ENCODE data around the gene FAM162A. TPM values are rescaled to one million over a fixed set of nuclear protein-coding genes. Genes with fewer than 3 reads are reported as not detected.
A peak's percentile ranks its signal among the peaks of the same experiment; 100 is the strongest.
"Not testable (repeated sequence)": the region's sequence is repeated elsewhere in the genome, so short reads cannot be mapped to it uniquely, and the experiment has no call there.

FAM162A gene
- 15.1 and 23.6 TPM in 2 replicates for total RNA-seq

- DNase-seq (ENCODE audit: low read depth, low spot score): peak; percentile 66
Measured at GRCh38 chr3:122383771-122384697, at the start of gene FAM162A. TSS of gene FAM162A (plus strand) at chr3:122384182. CDS start at chr3:122384266, 84 bp downstream.

- no peak for DNase-seq (ENCODE audit: low read depth, low spot score)
Measured at GRCh38 chr3:122342803-122343202, 41.2 kb upstream of the FAM162A start.

GRCh38 chr3:122343654-122344053, 40.3 kb upstream of the FAM162A start:
- no peak for DNase-seq (ENCODE audit: low read depth, low spot score)

GRCh38 chr3:122349171-122349570, 34.8 kb upstream of the FAM162A start:
- no peak for DNase-seq (ENCODE audit: low read depth, low spot score)

GRCh38 chr3:122350814-122351418, 33.1 kb upstream of the FAM162A start:
- DNase-seq (ENCODE audit: low read depth, low spot score): no peak

GRCh38 chr3:122351612-122352011, 32.4 kb upstream of the FAM162A start:
- DNase-seq (ENCODE audit: low read depth, low spot score): no peak

GRCh38 chr3:122353215-122353614, 30.8 kb upstream of the FAM162A start:
- no peak for DNase-seq (ENCODE audit: low read depth, low spot score)

- no peak for DNase-seq (ENCODE audit: low read depth, low spot score)
Measured at GRCh38 chr3:122353893-122354401, 30.0 kb upstream of the FAM162A start.

GRCh38 chr3:122355612-122356011, 28.4 kb upstream of the FAM162A start:
- DNase-seq (ENCODE audit: low read depth, low spot score): no peak

GRCh38 chr3:122356402-122356801, 27.6 kb upstream of the FAM162A start:
- DNase-seq (ENCODE audit: low read depth, low spot score): no peak

- DNase-seq (ENCODE audit: low read depth, low spot score): no peak
Measured at GRCh38 chr3:122357828-122358702, 25.9 kb upstream of the FAM162A start.

- no peak for DNase-seq (ENCODE audit: low read depth, low spot score)
Measured at GRCh38 chr3:122358703-122359032, 25.3 kb upstream of the FAM162A start.

GRCh38 chr3:122362026-122362425, 22.0 kb upstream of the FAM162A start:
- no peak for DNase-seq (ENCODE audit: low read depth, low spot score)

GRCh38 chr3:122364490-122364889, 19.5 kb upstream of the FAM162A start:
- DNase-seq (ENCODE audit: low read depth, low spot score): no peak

GRCh38 chr3:122365073-122365472, 18.9 kb upstream of the FAM162A start:
- DNase-seq (ENCODE audit: low read depth, low spot score): no peak

- not testable (repeated sequence) for DNase-seq (ENCODE audit: low read depth, low spot score)
Measured at GRCh38 chr3:122365582-122366378, 18.2 kb upstream of the FAM162A start.

GRCh38 chr3:122366379-122366749, 17.6 kb upstream of the FAM162A start:
- no peak for DNase-seq (ENCODE audit: low read depth, low spot score)

- no peak for DNase-seq (ENCODE audit: low read depth, low spot score)
Measured at GRCh38 chr3:122374034-122374433, 9.9 kb upstream of the FAM162A start.

- DNase-seq (ENCODE audit: low read depth, low spot score): no peak
Measured at GRCh38 chr3:122377975-122378374, 6.0 kb upstream of the FAM162A start.

- peak; percentile 39 for DNase-seq (ENCODE audit: low read depth, low spot score)
Measured at GRCh38 chr3:122382888-122383666, 905 bp upstream of the FAM162A start, which contains the start of gene MIX23. TSS of gene MIX23 (minus strand) at chr3:122383231. CDS start at chr3:122383224, 7 bp downstream.
